EH (cell line): Measurements from ENCODE around the gene ADGRG3.
A peak's percentile ranks its signal among the peaks of the same experiment; 100 is the strongest.

ENCODE experiments used
- DNase-seq: peaks from one replicate; pipeline ENCODE4 v3.0.0-alpha.2; 2015; ENCODE audit warnings: low read depth

The ADGRG3 gene

DNA sequence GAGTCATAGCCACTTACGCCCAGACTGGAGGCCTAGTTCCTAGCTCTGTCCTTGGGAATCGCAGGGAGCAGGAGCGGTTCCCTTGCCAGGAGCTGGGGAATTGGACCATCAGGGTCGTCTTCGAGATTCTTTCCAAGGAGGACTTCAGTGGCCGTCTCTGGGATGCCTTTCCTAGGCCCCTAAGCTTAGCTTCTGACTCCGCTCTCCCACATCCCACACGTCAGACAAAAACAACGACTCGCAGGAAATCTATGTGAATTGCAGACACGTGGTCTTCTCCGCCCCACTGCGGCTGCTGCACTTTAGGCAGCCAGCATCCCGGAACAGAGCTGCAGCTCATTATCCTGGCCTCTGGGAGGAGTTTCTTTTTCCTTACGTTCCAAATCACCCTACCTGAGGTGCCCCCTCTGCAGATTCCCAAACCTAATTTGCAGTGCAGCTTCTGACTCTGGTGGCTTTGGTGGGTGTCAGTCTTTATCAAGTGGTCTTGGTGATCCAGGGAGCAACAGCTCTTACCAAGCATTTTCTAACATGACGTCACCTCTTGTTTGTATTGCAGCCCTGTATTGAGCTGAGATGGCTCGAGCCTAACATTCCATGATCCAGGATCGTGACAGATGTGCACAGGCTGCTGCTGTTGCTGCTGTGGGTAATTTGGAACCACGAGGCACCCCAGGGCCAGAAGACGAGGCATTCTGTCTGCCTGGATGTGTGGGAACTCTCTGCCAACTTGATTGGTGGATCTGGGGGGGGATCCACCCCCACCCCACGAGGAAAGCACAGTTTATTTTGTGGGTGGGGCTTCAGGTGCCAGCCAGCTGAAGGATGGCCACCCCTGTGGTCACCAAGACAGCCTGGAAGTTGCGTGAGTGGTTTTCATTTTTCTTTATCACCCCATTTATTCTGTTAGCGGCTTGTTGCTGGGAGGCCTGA lies 68.6 kb downstream of the ADGRG3 start:
- DNase-seq: peak; percentile 82

DNA sequence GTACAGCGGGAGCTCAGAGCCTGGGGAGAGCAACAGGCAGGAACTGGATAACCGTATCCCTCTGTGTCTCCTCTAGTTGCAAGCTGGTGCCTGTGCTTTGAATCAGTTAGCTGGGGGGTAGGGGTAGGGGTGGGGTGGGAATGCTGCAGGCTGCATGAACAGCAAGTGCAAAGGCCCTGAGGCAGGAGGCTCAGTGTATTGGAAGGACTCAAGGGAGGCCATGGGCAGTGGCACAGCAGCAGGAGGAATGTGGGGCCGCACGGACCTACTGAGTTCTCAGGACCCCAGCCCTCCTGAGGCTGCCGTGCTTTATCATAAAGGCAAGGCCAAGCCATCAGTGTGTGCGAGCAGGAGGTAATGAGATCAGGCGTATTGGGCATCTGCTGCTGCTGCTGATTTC lies 70.7 kb downstream of the ADGRG3 start:
- no peak for DNase-seq
